NCI-H2196 treated with DMSO at 0.1 percent for 48 hours (cell line): Measurements from ENCODE around the gene PHOX2B.

ENCODE experiments used
- DNase-seq: peaks from one replicate; lab custom pipeline; 2025; ENCODE audit not compliant: unreplicated experiment; lab: John Stamatoyannopoulos, UW

The PHOX2B gene

GRCh38 chr4:41748571-41749475 is at the start of gene PHOX2B:
PHOX2B (minus strand) TSS chr4:41748725; CDS start chr4:41748610, 115 bp downstream.
- DNase-seq = no peak

GRCh38 chr4:41797260-41797659 is 48.7 kb upstream of the PHOX2B start:
- DNase-seq = no peak

DNA sequence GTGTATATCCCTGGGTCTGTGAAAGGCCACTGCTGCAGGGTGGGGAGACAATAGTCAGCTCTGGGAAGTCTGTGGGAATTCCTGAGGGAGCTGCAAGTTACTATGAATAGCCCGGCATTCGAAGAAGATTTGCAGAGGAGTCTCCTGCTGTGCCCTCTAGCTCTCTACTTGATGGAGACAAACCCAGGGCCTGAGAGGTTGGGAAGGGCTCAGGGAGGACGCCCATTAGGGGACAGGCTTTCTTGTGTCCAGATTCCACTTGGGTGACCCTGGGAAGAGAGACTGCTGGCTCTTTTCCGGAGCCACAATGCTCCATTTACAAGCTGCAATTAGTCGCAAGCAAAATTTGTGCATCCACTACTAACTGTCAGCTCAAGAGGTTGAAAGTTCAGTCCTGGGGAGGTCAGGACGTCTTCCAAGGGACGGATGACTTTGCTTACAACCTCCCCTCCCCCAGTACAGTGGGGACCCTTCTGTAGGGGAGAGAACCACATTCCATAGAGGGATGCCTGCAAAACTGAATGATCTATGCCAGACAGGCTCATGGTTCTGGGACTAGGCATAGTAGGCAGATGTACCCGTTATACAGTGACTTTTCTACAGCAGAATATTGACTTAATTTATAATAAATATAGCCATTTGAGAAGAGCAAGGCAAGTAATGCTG is 48.2 kb upstream of the PHOX2B start:
- DNase-seq = no peak

DNA sequence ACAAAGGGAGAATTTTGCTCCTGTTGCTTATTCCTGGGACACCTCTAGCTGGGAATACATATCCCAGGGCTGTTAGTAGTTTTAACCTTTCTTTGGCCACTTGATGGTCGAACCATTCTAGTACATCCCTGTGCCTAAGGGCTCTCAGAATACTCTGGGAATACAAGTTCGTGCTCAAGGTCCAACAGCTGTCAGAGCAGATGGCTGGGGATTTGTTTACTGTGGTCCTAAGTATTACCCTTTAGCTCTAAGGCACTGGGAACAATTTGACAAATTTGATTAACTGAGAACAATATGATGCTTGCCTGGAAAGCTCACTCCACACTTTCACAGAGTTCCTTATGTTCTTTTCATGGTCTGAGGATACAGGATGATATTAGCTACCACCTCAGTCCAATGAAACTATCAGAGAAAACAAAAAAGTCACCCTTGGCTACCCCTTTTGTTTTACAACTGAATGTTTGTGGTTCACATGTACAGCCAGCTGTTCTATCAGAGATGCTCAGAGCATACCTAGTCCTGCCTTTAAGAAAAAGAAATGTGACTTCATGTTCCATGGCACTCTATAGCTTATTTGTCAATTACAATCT is 47.4 kb upstream of the PHOX2B start:
- DNase-seq = no peak

GRCh38 chr4:41792166-41792565 is 43.6 kb upstream of the PHOX2B start:
- no peak for DNase-seq

DNA sequence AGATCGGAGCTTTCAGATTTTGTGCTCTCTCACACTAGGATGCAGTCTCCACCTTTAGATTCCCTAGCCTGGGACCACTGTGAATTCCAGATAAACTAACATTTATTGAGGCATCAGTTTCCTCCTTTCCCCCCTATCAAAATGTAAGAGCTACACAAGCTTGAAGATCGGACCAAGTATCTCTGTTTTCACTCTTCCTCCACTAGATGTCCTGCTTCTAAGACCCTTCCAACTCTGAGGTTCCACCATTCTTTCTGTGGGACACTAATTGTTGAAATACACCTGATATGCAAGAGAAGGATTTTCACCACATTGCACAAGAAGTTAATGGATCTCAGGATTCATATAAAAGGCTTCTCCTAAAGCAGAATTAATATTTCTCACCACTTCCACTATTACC is 43.0 kb upstream of the PHOX2B start:
- no peak for DNase-seq

DNA sequence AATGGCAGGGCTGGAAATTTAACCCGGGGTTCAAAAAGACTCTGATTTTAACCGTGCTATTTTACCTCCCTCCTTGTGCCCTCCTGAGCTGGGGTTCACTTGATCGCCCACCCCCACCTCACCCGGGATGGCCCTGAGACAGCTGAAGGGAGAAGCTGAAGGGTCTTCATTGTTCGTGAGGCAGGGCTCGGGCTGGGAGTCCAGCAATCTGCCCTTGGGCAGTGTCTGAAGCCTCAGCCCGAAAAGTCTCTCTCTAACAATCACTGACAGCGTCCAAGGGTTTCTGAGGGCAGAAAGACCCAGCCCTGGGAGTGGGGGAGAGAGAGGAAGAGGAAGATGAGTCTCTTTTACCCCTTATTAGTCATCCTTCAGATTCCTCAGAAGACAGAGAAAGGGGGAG is 39.4 kb upstream of the PHOX2B start:
- no peak for DNase-seq

DNA sequence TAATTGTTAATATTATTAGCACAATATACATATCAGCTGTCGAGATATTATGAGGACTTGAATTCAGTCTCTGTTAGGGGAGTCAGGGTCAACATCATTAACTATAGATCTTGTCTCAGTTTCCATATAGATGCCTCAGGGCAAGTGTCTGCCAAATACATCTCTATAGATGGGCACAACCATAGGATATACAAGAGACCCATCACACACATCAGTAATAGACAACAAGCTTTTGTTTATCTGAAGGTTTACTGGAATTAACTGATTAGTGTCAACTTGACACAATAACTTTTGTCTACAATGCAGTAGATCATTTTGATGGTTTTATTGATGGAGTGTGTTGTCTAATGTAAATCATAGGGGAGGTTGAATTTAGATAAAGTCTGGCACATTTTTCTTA is 37.1 kb upstream of the PHOX2B start:
- DNase-seq = no peak

- DNase-seq = no peak
These were observed 35.9 kb upstream of the PHOX2B start for GRCh38 chr4:41784191-41784979.

DNA sequence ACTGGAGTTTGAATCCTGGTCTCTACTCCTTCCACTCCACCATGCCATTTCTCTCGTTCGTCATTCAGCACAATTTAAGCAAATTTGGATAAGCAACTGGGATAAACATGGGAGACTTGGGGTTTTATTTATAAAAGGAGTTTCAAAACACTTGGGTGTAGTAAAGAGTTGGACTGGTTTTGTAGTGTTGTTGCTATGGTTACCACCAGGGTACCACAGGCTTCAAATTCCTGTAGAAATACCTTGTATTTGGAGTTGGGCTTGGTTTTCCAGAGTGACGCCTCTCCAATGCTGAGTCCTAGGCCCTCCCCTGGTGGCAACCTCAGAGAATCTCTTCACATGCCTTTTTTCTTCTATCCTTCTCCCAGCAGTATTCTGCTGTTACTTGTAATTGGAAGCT is 27.9 kb upstream of the PHOX2B start:
- DNase-seq = no peak

DNA sequence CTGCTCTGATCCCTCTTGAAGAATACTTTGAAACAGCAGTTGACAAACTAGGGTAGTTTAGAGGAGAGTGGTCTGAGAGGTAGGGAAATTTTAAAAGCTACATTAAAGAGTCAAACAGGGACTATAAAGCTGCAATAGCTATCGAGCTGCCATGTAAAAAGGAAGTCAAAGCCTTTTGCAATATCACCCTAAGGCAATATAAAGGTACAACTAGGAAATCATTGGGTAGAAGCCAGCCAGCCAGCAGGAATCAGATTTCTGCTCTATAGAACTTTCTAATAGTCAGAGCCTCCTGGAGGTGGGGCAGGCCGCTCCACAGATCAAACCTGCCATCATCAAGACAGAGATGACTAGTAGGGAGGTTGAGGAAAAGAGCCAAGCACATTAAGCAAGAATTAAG is 15.2 kb upstream of the PHOX2B start:
- DNase-seq = no peak

- no peak for DNase-seq
These were observed 10.4 kb upstream of the PHOX2B start for GRCh38 chr4:41758884-41759283.

- DNase-seq = no peak
These were observed 9.1 kb upstream of the PHOX2B start for GRCh38 chr4:41757521-41758156.

- DNase-seq = no peak
These were observed 5.4 kb upstream of the PHOX2B start for GRCh38 chr4:41753942-41754341.

DNA sequence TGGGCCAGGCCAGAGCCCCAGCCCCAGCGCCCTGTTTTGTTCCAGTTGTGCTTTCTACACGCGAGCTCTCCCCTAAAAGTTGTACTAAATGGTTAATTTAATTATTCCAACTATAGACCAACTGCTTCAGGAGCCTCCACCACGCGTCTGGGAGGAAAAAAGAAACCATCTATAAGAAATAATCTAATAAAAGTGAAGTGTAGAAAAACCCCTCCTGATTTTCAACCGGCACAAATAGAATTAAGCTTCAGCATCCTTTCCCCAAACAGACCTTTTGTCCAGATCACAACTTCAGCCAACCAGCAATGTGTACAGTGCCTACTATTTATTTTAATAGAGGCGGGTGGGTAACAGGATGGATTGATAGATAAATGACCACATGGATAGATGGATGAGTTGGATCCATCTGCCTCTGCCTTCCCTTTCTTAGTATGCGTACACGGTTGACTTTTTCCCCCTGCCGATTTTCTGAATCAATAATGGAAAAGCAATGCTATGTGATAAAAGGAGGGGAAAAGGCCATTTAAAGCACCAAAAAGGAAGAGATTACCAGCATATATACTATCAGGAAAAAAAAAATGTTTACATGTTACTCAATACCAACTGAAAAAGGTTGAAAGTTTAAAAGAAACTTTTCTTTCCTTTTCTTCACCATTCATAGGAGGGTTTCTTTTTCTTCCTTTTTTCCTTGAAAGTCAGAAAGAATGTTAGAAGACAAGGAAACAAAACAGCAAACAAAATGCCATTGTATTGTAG is 3.7 kb upstream of the PHOX2B start:
- DNase-seq = no peak

- DNase-seq = no peak
These were observed 3.0 kb upstream of the PHOX2B start for GRCh38 chr4:41751449-41752061.

DNA sequence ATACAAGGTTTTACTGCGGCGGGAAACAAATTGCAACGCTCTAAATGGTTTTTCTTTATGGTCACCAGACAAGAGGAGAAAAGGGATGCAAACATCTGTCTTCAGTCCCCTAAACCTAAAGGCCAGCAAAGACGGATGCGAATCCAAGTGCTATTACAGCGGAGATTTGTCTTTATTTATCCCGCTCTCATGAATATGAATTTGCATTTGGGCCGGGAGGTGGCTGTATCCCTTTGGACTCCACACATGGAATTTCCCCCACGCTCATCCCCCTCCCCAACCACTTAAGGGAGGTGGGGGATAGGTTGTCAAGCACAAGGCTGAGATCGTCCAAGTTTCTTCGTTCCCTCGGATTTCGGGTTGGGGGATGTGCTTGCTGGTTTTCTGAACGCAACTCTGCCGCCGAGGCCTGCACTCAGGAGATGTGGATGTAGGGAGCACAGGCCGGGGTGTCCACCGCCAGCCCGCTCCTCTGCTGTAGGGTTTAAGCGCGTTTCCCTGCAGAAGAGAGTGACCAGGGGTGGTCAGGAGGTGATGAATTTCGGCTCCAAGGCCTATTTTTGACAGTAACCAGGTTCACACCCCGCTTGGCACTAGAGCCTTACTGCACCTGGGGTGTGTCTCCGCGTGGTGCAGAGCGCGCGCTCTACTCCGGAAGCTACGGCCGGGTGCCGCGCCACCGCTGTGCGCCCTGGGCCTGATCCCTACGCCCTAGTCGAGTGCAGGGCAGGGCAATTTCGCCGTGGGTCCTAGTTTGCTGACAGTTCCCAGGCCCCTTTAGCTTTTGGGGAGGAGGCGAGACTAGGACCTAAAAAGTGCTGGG is 2.3 kb upstream of the PHOX2B start:
- no peak for DNase-seq

DNA sequence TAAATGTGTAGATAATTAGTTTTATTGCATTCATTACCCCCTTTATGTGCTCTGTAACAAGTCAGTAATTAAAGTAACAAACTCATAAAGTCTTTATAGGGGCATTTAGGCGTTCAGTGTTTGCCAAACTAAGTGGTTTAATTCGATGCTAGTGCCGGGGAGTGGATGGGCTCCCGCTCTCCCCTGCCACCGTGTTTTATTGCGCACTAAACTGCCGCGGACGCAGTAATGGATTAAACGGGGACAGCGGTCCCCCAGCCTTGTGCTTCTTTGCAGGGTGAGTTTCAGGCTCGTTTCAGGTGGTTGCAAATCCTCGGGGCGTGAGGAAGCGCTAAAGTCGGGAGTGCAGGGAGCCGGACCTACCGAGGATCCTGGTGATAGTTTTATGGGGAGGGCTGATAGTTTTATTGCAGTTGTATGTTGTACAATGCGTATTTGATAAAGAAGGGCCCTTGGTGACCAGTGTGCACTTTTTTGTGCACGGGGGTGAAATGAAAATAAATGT is 1.6 kb upstream of the PHOX2B start:
- DNase-seq = no peak

- DNase-seq = no peak
These were observed 1.1 kb upstream of the PHOX2B start for GRCh38 chr4:41749631-41750039.
